GM12865 (cell line): ENCODE data around the gene NT5C2.
"Not testable (repeated sequence)": the region's sequence is repeated elsewhere in the genome, so short reads cannot be mapped to it uniquely, and the experiment has no call there.

Experiments used
- DNase-seq: peaks from one replicate; pipeline ENCODE4 v3.0.0; 2010; ENCODE audit warnings: low read depth
- H3K4me3 ChIP-seq: 2 replicates; pipeline ENCODE4 v1.5.1; 2011; ENCODE audit warnings: mild to moderate bottlenecking, low read depth, low read length, control low read depth
- TF ChIP-seq, protein P1 (sequence below): IDR thresholded peaks from 2 replicates; pipeline ENCODE4 v1.5.1; 2011; ENCODE audit warnings: low read length, control low read depth, low read depth, inconsistent platforms; ENCODE audit not compliant: insufficient read depth; ENCODE audit errors: missing control alignments

NT5C2 gene

DNA sequence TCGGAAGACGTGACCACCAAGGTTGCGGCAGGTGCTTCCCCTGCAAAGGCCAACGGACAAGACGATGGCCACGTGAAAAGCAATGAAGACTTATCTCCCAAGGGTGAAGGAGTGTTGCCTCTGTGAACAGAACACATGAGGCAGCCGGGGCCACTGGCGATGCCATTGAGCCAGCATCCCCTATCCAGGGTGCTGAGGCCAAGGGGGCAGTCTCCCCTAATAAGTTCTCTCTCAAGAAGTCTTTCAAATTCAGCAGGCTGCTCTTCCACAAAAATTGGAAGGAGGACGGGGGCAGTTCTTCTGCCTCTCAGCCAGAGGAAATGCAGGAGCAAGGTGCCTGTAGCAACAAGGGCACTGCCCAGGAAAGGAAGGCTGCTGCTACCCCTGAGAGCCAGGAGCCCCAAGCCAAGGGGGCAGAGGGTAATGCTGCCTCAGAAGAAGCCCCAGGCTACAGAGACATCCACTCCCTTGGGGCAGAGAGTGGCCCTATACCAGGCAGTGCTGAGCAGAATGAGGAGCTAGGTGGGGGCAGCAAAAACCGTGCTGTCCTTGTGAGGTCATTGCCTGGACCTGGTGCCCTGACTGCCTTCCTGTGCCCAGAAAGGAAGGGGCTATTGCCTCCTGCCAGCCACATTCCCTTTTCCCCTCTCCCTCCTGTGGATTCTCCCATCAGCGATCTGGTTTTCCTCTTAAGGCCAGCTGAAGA lies 17.3 kb downstream of the NT5C2 start:
- H3K4me3 ChIP-seq = no peak overlapping the region
- no peak for DNase-seq
- TF ChIP-seq, protein P1, sequence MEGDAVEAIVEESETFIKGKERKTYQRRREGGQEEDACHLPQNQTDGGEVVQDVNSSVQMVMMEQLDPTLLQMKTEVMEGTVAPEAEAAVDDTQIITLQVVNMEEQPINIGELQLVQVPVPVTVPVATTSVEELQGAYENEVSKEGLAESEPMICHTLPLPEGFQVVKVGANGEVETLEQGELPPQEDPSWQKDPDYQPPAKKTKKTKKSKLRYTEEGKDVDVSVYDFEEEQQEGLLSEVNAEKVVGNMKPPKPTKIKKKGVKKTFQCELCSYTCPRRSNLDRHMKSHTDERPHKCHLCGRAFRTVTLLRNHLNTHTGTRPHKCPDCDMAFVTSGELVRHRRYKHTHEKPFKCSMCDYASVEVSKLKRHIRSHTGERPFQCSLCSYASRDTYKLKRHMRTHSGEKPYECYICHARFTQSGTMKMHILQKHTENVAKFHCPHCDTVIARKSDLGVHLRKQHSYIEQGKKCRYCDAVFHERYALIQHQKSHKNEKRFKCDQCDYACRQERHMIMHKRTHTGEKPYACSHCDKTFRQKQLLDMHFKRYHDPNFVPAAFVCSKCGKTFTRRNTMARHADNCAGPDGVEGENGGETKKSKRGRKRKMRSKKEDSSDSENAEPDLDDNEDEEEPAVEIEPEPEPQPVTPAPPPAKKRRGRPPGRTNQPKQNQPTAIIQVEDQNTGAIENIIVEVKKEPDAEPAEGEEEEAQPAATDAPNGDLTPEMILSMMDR = no peak

DNA sequence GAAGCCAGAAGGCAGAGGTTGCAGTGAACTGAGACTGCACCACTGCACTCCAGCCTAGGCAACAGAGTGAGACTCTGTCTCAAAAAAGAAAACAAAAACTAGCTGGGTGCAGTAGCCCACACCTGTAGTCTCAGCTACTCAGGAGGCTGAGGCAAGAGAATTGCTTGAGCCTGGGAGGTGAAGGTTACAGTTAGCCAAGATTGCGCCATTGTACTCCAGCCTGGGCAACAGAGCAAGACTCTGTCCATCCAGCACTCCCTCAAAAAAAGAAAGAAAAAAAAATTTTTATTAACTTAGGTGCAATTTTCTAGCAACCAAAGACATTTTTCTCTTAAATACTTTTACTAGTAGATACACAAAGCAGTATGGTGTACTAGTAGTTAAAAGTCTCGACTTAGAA lies 18.7 kb downstream of the NT5C2 start:
- not testable (repeated sequence) for H3K4me3 ChIP-seq, DNase-seq

DNA sequence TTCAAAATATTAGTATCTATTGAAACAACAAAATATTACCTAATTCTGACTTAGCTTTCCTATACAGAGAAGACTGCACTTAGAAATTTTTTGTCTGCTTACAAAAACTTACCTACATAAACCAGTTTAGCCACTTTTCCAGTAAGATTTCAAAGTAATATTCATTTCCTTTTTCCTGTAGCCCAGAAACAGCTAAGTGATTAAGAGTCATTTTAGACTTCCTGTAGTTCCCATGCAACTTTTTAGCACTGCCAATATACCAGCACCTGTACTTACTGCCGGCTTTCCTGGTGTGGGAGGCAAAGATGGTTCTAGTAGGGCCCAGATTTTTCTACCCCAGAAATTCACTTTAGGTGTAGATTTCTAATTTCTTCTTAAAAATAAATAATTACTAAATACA lies 21.8 kb downstream of the NT5C2 start:
- TF ChIP-seq, protein P1 = no peak
- no peak overlapping the region for H3K4me3 ChIP-seq
- DNase-seq = no peak

DNA sequence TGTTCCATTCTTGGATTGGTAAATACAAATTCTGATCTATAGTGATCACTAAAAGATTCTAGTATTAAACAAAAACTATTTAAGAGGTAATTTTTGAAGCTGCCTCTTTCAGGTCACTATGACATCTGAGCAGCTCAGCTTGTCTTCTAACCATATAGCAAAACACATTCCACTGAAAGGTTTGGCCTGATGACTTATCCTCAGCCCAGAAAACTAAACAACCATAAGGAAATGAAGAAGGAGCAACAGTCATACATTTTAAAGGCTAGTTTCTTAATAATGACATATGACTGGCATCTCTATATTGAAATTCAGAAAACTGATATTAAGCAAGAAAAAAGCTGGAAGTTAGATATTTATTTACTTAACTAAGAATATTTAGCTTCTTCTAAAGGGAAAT lies 24.6 kb downstream of the NT5C2 start:
- H3K4me3 ChIP-seq = no peak overlapping the region
- TF ChIP-seq, protein P1 = no peak
- DNase-seq = no peak

DNA sequence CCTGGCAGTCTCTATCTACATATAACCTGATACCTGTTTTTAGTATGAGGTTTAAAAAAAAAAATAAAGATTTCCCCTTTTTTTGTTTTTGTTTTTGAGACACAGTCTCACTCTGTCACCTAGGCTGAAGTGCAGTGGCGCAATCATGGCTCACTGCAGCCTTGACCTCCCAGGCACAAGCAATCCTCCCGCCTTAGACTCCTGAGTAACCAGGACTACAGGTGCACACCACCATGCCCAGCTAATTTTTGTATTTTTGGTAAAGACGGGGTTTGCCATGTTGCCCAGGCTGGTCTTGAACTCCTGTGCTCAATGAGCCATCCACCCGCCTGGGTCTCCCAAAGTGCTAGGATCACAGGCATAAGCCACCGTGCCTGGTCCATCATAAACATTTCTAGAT lies 25.5 kb downstream of the NT5C2 start:
- H3K4me3 ChIP-seq, DNase-seq: not testable (repeated sequence)

DNA sequence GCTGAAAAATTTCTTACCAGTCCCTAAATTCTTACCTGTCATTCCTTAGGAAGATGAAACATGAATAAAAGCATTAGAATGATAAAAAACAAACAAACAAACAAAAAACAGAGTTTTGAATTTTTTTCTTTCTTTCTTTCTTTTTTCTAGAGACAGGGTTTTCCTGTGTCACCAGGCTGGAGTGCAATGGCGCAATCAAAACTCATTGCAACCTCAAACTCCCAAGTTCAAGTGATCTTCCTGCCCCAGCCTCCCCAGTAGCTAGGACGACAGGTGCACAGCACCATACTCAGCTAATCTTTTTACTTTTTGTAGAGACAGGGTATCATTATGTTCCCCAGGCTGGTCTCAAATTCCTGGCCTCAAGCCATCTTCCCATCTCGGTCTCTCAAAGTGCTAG lies 26.5 kb downstream of the NT5C2 start:
- no peak for DNase-seq
- H3K4me3 ChIP-seq = no peak overlapping the region
- TF ChIP-seq, protein P1 = no peak

DNA sequence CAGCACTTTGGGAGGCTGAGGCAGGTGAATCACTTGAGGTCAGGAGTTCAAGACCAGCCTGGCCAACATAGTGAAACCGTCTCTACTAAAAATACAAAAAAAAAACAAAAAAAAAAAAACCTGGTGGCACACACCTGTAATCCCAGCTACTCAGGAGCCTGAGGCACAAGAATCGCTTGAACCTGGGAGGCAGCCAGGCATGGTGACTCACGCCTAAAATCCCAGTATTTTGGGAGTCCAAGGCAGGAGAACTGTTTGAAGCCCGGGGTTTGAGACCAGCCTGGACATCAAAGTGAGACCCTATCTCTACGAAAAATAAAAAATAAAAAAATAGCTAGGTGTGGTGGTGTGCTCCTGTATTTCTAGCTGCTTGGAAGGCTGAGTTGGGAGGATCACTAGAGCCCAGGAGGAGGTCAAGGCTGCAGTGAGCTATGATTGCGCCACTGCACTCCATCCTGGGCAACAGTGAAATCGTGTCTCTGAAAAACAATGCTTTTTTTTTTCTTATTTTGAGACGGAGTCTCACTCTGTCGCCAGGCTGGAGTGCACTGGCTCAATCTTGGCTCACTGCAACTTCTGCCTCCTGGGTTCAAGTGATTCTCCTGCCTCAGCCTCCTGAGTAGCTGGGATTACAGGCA lies 29.2 kb downstream of the NT5C2 start:
- not testable (repeated sequence) for H3K4me3 ChIP-seq, DNase-seq

DNA sequence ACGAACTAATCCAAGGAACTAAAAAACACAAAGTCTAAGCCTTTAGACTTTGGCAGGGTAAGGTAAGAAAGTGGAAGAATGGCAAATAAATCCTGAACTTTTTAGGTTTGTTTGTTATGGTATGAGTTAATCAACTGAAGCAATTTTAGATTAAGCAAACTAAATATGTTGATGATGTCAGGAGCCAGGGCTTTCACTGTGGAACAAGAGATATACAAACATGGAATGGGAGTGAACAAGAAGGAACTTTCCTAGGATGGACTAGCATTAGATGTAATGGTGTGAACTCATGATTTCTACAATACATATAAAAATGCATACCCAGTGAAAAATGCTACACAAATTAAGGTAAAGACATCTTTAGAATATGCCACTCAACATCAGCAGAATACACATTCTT lies 35.8 kb downstream of the NT5C2 start:
- no peak for DNase-seq
- TF ChIP-seq, protein P1 = no peak
- no peak overlapping the region for H3K4me3 ChIP-seq
